GM12874 (cell line): ENCODE results near the gene RHOJ.

Experiments used
- TF ChIP-seq, protein P1 (sequence below): IDR thresholded peaks from 2 replicates; pipeline ENCODE4 v1.5.1; 2011; ENCODE audit warnings: low read depth, mild to moderate bottlenecking, control low read depth, low read length, moderate library complexity; ENCODE audit not compliant: insufficient read depth

The RHOJ gene

DNA sequence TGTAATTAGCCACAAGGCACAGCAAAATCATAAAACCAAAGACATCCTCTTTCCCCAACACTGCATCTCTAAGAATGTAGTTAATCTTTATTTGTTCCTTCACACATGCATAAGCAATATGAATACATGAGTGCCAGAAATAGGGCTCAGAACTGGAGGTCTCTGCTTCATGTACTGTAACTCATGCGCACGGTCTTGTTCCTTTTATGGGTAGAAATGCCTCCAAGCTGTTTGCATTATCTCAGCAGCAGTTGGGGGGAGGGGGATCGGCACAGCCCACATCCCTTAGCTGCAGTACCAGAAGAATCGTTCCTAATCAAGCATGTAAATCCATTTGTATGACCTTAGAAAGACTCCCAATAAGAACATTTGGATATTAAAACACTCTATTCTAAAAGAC lies 20.0 kb downstream of the RHOJ start:
- TF ChIP-seq, protein P1, sequence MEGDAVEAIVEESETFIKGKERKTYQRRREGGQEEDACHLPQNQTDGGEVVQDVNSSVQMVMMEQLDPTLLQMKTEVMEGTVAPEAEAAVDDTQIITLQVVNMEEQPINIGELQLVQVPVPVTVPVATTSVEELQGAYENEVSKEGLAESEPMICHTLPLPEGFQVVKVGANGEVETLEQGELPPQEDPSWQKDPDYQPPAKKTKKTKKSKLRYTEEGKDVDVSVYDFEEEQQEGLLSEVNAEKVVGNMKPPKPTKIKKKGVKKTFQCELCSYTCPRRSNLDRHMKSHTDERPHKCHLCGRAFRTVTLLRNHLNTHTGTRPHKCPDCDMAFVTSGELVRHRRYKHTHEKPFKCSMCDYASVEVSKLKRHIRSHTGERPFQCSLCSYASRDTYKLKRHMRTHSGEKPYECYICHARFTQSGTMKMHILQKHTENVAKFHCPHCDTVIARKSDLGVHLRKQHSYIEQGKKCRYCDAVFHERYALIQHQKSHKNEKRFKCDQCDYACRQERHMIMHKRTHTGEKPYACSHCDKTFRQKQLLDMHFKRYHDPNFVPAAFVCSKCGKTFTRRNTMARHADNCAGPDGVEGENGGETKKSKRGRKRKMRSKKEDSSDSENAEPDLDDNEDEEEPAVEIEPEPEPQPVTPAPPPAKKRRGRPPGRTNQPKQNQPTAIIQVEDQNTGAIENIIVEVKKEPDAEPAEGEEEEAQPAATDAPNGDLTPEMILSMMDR: no peak

DNA sequence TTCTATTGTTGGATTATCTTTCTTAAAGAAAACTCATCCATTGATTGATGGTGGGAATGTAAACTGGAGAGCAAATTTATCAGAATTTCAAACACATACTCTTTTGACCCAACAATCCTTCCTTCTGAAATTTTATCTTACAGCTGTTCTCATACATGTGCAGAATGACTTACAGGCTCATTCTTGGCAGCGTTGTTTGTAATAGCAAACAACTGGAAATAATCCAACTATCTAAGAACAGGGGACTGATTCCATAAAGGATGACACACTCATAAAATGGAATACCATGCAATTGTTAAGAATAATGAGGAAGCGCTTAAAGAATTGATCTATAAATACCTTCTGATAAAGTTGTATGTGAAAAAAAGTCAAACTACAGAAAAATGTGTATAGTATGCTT lies 24.0 kb downstream of the RHOJ start:
- TF ChIP-seq, protein P1: no peak

DNA sequence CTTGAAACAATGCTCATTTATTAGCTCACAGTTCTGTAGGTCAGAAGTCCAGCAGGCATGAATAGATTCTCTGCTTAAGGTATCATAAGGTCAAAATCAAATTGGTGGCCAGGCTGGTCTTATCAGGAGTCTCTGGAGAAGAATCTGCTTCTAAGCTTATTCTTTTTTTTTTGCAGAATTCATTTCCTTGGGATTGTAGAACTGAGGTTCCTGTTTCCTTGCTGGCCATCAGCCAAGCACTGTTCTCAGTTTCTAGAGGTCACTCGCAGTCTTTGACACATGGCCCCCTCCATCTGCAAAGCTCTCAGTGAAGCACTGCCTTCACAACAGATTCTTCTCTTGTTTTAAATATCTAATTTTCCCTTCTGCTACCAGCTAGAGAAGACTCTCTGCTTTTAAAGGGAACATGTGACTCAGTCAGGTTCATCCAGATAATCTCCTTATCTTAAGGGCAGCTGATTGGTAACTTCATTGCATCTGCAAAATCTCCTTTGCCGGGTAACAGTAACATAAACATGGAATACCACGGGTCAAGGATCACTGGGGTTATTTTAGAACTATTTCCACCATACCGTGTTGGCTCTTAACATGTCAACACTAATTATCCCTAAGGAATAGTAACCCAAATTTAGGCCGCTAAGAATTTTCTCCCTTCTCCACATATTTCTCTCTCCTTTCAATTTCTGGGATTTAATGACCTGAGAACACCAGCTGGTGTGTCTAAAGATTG lies 25.3 kb downstream of the RHOJ start:
- TF ChIP-seq, protein P1: no peak

DNA sequence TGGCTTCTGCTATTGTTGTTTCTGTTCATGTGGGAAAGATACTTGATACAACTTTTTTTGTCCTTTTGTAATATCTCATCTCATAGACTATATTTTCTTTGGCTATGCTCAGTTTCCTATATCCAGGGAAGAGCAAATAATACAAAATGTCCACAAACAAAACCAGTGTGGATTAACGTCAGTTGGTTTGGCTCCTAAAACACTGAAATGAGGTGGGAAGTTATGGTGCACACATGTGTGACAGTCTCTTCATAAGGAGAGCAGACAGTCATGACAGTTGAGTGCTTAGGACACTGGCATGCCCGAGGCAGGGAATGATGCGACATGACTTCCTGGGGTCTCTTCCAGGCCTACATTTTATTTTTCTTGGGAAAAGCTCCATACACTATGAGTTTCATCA lies 27.5 kb downstream of the RHOJ start:
- TF ChIP-seq, protein P1: no peak

GRCh38 chr14:63237791-63238190 lies 33.5 kb downstream of the RHOJ start:
- TF ChIP-seq, protein P1: no peak

DNA sequence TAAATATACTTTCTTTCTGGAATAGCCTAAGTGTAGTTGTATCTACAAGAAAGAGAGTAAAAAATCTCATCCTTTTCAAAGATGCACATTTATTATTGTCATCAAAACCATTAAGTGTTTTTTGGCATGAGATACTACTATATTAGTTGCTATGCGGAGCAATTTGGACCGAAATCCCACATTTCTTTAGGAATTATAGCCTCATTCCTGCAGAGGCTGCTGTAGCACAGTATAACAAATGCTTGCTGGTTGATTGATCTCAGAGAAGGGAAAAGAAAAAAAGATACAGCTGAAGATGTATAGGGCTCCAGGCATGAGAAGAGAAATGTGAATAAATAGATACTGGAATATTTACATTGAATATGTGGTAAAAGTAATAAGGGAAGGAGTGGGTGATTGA lies 36.0 kb downstream of the RHOJ start:
- TF ChIP-seq, protein P1: no peak

- TF ChIP-seq, protein P1: no peak
These were observed 36.9 kb downstream of the RHOJ start for GRCh38 chr14:63241096-63241495.

DNA sequence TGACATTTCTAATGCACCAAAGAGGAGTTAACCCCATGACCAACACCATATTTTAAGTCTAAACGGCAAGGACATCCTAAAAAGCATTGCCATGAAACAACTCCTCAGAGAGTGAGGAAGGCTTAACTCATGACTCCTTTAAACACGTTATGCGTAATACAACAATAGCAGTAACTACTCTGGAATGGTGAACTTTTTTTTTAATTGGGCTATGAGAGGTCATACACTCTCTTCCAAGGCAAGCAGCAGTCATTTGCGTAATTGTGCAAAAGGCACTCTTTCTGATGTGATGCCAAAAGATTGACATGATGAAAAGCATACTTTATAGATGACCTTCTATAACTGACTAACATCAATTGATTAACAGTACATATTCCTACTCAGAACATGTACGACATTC lies 39.4 kb downstream of the RHOJ start:
- TF ChIP-seq, protein P1: no peak
